NCI-H345 treated with DMSO at 0.1 percent for 48 hours (cell line): ENCODE results near the gene GLIPR1L2.
A peak's percentile ranks its signal among the peaks of the same experiment; 100 is the strongest.
"Not testable (repeated sequence)": the region's sequence is repeated elsewhere in the genome, so short reads cannot be mapped to it uniquely, and the experiment has no call there.

ENCODE experiments used
- DNase-seq: peaks from one replicate; lab custom pipeline; 2025; ENCODE audit not compliant: unreplicated experiment; lab: John Stamatoyannopoulos, UW

The GLIPR1L2 gene

DNA sequence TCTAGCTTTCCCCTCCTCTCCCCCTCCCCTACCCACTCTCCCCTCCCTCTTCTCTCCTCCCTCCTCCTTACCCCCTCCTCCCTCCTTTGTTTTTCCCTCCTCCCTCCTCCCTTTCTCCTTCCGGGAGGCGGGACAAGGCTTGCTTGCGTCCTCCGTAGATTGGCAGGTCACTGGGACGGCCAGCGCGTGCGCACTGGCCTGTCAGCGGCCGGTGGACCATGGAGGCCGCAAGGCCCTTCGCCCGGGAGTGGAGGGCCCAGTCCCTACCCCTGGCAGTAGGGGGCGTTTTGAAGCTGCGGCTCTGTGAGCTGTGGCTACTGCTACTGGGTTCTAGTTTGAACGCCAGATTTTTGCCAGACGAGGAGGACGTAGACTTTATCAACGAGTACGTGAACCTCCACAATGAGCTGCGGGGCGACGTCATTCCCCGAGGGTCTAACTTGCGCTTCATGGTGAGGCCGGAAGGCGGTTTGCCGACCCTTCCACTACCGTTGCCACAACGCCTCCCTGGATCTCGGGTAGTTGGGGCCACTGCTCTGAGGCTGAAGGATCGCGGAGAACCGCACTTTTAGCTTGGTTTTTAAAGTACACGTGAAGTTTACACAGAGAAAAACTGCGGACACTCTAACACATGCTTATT is at the start of gene GLIPR1L2:
TSS of gene GLIPR1L2 (plus strand) at position 191 of the 640 bp plus-strand sequence. CDS start at position 219, 28 bp downstream.
- DNase-seq = peak; percentile 93

DNA sequence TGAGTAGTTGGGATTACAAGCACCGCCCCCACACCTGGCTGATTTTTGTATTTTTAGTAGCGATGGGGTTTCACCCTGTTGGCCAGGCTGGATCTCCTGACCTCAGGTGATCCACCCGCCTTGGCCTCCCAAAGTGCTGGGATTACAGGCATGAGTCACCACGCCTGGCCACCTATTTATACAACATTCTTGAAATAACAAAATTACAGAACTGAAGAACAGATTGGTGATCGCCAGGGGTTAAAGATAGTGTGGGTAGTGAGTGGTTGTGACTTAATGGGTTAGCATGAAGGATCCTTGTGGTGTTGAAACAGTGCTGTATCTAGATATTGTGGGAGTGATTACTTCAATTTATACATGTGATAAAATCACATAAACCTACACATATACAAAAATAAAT is 49.0 kb upstream of the GLIPR1L2 start:
- DNase-seq = no peak

- DNase-seq = no peak
Measured at GRCh38 chr12:75345531-75345930, 45.4 kb upstream of the GLIPR1L2 start.

- not testable (repeated sequence) for DNase-seq
Measured at GRCh38 chr12:75346215-75346614, 44.7 kb upstream of the GLIPR1L2 start.

GRCh38 chr12:75349946-75350345 is 40.9 kb upstream of the GLIPR1L2 start:
- DNase-seq = no peak

DNA sequence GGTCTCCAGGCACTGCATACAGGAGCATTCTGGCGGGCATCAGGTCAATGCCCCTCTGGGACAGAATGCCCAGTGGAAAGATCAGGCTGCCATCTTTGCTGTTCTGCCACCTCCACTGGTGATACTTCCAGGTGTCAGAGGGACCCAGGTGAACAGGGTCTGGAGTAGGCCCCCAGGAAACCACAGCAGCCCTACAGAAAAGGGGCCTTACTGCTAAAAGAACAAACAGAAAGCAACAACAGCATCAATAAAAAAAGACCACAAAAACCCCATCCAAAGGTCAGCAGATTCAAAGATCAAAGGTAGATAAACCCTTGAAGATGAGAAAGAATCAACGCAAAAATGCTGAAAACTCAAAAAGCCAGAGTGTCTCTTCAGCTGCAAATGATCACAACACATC is 40.5 kb upstream of the GLIPR1L2 start:
- DNase-seq = no peak

- DNase-seq = no peak
Measured at GRCh38 chr12:75354011-75354410, 36.9 kb upstream of the GLIPR1L2 start.

DNA sequence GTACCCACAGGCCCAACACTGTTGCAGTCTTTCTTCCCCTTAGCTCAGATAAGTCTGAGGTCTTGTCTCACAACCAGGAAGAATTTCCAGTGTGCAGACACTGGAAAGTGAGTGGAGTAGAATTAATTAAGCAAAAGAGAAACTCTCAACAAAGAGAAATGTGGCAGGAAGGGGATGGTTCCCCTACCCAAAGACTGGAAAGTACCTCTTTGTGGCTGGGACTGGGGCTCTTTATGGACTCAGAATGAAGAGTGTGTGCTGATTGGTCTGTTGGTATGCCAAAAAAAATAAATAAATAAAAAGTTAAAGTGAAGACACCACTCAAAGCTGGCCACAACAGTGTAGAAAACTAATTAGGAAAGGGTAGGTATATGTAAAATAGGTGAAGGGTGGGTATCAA is 30.0 kb upstream of the GLIPR1L2 start:
- DNase-seq = no peak

DNA sequence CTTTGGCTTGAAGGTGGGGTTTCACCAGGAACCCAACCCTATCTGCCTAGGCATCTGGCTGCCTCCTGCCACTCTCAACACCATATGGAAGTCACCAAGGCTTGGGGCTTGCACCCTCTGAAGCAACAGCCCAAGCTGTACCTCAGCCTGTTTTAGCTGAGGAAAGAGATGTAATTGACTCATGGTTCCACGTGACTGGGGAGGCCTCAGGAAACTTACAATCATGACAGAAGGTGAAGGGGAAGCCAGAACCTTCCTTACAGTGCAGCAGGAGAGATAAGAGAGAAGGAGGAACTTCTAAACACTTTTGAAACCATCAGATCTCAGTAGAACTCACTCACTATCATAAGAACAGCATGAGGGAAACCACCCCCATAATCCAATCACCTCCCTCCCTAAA is 29.5 kb upstream of the GLIPR1L2 start:
- DNase-seq = no peak

DNA sequence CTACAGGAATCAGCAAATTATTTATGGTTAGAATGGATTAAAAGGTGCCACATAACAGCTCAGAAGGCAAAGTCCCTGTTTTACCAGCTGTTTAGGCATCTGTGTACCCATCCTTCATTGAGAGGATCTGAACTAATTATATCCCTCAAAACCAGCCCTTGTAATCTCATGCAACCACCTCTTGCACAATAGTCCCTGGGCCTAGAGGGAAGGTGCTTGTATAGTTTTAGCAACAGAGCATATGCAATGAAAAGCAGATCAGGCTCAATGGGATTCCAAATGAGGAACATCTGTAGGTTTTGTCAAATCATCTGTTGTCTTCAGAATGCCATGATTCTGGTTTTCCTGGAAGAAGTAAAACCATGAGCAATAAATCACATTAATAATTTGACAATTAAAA is 26.0 kb upstream of the GLIPR1L2 start:
- no peak for DNase-seq

DNA sequence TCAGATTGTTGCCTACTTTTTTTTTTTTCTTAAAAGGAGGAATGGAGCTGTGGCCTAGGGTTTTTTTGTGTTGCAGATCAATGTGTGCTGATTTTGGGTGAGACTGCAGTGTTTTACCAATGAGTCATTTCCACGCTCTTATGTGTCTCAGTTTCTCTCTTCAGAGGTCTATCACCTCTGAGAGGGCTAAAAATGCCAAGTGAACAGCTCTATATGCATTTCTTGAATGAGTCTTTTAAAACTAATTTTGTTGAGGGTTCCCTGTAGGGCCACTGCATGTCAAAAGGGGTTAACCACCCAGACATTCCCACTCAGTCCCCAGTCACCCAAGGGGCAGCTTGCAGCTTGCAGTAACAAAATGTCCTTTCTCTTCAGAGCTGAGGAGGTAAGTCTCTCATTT is 24.3 kb upstream of the GLIPR1L2 start:
- no peak for DNase-seq

- DNase-seq = no peak
Measured at GRCh38 chr12:75374971-75375370, 15.9 kb upstream of the GLIPR1L2 start.

- no peak for DNase-seq
Measured at GRCh38 chr12:75378354-75378753, 12.5 kb upstream of the GLIPR1L2 start.

GRCh38 chr12:75389061-75389460 is 1.8 kb upstream of the GLIPR1L2 start:
- DNase-seq = no peak

- DNase-seq = no peak
Measured at GRCh38 chr12:75389706-75390105, 1.2 kb upstream of the GLIPR1L2 start.

DNA sequence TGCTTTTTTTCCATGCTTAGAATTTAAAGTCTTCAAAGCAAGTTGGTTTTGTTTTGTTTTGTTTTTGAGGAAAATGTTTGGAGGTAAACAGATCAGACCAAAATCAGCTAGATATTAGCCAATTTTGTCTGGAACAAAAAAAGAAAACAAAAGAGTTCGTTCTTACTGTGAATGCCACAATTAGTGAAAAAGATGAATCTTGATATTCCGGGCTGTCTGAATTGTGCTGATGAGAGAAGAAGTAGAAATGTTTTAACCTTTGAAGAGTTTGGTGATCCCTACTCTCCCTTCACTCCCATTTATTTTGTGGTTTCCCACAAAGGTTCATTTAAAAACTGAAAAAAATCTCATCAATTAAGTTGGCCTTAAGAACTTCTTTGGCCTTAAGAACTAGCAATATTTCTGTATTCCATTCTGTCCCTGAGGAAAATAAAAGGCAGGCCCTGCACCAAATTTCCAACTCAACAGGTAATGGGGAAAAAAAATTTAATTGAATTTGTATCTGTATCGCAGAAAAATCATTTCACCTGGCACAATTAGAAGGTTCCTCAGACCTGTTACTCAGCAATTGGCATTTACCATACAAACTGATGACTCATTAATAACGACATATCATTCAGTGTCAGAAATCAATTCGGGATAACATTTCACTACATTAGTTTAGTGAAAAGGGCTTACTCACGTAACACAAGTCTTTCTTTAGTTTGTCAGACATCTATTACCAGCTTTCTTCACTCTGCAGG is 562 bp upstream of the GLIPR1L2 start:
- DNase-seq = no peak

DNA sequence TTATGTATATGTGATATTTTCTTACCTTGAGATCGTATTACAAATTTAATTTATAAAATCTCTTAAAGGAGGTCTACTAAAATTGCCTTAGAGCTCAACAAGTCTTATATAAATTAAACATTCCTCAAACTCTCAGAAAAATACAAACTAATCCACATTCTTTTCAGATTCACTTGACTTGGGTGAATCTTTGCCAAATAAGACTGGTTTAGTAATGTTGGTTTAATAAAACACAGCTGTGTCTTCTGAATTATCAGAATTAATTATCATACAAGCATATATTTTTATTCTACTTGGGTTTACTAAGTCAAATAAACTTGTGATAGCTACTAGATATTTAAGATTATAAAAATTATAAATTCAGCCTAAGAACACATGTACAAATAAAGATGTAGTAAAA is 13.3 kb downstream of the GLIPR1L2 start:
- no peak for DNase-seq

DNA sequence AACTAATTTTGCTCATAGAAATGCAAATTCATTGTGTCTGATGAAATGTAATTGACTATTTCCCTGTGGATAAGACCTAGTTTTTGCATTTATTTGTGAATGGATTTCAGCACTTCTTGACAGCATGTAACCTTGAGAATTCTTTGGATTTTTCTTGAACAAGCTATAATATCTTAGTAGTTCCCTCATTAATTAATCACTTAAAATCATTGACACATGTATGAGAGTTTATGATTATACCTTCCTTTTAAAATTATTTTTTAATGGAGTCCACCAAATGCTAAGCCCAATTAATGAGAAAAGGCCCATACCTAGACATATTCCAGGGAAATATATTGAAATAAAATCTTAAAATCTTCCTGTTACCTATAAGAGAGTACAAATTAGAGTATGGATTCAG is 16.8 kb downstream of the GLIPR1L2 start:
- DNase-seq = no peak

- no peak for DNase-seq
Measured at GRCh38 chr12:75409830-75410229, 18.9 kb downstream of the GLIPR1L2 start.

- DNase-seq = no peak
Measured at GRCh38 chr12:75414671-75415070, 23.8 kb downstream of the GLIPR1L2 start.

DNA sequence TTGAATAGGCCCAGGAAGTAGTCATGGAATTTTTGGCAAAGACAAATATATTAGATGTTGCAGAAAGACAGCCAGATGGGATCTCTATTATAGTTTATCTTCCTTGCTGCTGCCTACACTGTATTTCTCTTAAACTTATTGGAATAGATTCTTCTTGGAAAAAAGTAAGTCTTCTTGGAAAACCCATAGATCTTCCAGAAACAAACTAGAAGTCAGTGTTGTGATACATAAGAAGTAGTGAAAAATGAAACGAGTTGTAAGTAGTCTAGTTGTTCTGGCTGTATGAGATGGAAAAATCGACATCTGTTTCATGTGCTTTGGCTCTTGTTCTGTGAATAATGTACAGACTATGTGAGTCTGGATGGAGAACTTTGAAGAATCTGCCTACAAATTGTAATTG is 29.0 kb downstream of the GLIPR1L2 start:
- no peak for DNase-seq

DNA sequence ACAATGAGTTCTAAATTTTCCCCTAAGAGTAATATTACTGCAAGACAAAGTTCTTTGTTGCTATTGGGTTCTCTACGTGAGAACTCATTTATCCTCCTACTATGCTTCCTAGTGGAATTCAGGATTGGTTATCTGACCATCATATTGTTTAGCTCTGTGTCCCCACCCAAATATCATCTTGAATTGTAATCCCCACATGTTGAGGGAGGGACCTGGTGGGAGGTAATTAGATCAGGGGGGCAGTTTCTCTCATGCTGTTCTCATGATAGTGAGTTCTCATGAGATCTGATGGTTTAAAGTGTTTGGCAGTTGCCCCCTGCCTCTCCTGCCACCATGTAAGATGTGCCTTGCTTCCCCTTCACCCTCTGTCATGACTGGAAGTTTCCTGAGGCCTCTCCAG is 36.6 kb downstream of the GLIPR1L2 start:
- DNase-seq = no peak

- DNase-seq = no peak
Measured at GRCh38 chr12:75428767-75429166, 37.9 kb downstream of the GLIPR1L2 start.
